Right hindlimb (tissue), 1 donor: ENCODE measurements around the gene SPEN.
A peak's percentile ranks its signal among the peaks of the same experiment; 100 is the strongest.
"Not testable (repeated sequence)": the region's sequence is repeated elsewhere in the genome, so short reads cannot be mapped to it uniquely, and the experiment has no call there.

ENCODE experiments used
- DNase-seq: peaks from one replicate; pipeline ENCODE4 v3.0.0-alpha.2; 2018

The SPEN gene

DNA sequence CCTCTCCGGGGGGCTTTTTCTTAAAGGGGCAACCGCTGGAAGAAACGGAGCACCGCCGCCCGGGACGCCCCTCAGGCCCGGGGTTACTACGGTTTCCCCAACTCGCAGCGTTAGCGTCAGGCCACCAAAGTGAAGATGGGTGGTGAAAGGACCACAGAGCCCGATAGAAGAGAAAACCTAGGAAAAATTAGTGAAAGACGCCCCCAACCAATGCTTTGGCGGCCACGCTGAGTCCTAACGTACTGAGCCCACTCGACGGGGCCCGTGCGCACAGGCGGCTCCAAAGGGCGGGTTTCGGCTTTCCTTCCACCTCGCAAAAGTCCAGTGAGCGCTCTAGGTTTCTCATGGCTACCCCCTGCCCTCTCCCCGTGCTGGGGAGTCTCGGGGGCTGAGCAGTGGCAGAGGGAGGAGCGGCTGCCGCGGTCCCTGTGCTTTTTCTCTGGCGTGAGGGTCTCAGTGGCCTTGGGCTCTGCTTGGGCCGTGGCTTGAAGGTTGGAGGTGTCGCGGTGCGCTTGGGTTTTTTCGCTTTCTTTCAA is 12.2 kb upstream of the SPEN start:
- no peak for DNase-seq

DNA sequence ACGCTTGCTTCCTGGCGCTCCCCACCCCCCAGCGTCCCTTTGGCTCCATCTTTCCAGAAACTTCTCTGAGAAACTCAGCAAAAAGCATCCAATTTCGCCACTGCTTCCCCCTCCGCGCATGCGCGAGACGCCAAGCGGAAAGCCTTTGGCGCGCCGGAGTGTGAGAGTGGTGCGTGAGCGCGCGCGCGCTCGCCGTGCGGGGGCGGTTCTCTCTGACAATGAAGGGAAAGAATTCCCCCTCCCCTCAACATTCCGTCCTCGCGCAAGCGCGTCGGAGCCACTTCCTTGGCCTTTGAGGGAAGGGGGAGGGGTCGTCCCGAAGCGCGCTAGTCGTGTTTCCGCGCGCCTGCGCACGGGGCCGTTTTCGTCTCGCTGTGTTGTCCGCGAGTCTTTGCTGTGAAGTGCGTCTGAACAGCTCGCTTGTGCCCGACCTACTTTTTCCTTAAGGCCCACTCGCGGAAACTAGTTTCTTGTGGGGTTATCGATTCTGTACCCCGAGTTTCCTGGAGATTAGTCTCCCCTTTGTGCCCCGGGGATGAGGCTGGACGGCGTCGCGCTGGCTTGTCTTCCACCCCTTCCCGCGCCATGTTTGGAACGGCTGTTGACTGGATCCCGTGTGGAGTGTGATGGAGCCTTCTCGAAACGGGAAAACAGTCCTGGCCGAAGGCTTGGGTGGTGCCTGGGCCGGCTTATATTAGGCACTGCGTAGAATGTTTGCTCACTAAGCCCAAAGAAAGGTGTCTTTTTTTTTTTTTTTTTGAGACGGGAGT is 11.6 kb upstream of the SPEN start:
- DNase-seq, result peak; percentile 100

DNA sequence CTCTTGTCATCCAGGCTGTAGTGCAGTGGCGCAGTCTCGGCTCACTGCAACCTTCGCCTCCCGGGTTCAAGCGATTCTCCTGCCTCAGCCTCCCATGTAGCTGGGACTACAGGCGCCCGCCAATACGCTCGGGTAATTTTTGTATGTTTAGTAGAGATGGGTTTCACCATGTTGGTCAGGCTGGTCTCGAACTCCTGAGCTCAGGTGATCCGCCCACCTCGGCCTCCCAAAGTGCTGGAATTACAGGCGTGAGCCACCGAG is 11.1 kb upstream of the SPEN start:
- DNase-seq, result not testable (repeated sequence)

DNA sequence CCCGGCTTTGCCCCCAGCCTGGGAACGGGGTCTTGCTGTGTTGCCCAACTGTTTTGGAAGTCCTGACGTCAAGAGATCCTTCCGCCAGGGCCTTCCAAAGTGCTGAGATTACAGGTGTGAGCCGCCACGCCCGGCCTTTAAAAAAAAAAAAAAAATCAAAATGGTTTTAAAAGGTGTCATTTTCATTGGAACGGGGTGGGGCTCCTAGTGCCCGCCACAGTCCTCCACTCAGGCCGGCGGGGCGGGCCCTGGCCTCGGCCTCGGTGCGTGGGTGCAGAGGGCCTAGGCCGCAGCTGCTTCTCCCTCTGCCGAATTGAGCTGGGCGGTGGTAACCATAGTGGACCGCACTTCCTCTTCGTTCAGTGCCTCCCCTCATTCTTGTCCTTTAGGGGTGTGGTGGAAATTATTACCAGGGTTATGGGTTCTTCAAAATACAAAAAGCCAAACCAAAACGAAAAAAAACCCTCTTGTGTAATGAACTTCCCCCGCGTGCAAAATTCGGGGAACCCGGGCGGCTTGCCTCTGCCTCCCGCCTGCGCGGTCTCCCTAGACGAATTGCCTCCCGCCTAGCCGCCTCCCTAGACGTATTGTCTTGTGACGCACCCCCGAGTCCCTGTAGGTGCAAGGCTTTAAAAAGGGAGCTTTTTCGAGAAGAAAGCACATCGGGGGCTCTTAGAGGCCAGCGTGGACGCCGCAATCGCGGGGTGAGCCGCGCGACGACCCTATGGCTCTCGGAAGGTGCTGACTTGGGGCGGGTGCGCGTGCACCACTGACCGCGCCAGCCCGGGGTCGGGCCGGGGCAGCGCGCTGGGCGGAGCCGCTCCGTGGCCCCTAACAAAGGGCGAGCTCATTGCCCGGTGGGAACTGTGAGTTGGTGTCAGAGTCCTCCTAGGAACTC is 10.5 kb upstream of the SPEN start:
- DNase-seq, result no peak

DNA sequence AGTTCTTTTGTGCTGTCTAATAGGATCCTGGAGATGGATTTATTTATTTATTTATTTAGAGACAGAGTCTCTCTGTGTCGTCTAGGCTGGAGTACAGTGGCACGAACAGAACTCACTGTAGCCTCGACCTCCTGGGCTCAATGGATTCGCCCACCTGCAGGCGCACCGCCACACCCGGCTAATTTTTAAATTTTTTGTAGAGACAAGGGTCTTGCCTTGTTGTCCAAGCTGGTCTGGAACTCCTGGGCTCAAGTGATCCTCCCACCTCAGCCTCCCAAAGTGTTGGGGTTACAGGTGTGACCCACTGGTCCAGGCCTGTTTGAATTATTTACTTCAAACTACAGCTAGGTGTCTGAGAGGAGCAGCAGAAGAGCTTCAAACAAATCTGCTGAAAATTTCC is 9.6 kb upstream of the SPEN start:
- DNase-seq, result no peak

DNA sequence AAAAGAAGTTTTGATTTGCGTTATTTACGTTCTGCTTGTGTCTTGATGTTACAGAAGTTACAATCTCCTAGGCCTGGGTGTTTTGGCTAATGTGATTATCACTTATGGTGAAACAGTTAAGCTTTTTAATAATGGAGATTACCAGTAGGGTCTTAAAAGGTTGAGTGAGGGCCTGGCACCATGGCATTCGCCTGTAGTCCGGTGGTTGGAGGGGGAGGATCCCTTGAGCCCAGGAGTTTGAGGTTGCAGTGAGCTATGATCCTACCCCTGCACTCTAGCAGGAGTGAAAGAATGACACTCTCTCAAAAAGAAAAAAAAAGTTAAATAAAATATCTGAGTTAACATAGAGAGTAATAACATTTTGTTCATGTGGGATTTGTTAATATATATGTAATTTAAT is 8.8 kb upstream of the SPEN start:
- DNase-seq, result no peak

DNA sequence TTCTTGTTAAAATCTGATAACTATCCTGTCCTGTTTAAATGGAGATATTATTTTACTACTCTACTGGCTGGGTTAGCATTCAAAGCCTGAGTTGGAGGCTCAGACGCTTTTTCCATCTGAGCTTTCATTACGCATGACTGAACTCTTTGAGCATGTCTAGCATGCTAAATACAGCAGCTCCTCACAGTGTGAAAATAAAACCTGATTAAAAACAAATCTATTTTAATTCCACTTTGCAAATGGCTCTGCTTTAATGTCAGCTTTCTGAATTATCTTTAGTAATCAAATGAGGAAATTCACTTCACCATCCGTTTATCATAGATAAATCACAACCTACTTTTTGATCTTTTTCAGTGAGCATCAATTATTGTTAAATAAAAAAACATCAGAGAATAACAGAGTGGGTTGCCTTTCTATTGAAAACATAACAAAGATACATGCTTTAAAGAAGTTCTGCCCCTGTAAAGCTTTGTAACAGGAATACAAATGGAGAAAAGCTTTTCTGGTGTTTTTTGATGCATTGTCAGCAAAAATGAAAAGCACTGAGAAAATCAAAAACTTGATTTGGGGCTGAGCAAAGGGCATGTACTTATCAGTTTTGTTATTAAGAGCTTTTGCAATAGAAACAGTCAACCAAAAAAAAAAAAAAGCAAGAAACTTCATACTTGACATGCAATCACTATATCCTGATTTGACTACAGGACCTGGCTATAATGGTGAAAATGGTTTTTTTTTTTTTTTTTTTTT is 3.5 kb upstream of the SPEN start:
- no peak for DNase-seq

DNA sequence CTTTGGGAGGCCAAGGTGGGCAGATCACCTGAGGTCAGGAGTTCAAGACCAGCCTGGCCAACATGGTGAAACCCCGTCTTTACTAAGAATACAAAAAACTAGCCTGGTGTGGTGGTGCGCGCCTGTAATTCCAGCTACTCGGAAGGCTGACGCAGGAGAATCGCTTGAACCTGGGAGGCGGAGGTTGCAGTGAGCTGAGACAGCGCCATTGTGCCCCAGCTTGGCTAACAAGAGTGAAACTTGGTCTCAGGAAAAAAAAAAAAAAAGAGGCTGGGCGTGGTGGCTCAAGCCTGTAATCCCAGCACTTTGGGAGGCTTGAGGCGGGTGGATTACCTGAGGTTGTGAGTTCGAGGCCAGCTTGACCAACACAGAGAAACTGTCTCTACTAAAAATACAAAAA is 1.5 kb upstream of the SPEN start:
- DNase-seq, result not testable (repeated sequence)

DNA sequence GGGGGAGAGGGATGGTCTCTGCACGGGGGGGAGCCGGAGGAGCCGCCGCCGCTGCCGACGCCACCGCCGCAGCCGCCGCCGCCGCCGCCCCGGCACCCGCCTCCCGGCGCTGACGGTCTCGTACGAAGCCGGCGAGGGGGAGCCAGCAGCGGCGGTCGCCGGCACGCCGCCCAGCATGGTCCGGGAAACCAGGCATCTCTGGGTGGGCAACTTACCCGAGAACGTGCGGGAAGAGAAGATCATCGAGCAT is 311 bp downstream of the SPEN start:
- DNase-seq, result no peak

DNA sequence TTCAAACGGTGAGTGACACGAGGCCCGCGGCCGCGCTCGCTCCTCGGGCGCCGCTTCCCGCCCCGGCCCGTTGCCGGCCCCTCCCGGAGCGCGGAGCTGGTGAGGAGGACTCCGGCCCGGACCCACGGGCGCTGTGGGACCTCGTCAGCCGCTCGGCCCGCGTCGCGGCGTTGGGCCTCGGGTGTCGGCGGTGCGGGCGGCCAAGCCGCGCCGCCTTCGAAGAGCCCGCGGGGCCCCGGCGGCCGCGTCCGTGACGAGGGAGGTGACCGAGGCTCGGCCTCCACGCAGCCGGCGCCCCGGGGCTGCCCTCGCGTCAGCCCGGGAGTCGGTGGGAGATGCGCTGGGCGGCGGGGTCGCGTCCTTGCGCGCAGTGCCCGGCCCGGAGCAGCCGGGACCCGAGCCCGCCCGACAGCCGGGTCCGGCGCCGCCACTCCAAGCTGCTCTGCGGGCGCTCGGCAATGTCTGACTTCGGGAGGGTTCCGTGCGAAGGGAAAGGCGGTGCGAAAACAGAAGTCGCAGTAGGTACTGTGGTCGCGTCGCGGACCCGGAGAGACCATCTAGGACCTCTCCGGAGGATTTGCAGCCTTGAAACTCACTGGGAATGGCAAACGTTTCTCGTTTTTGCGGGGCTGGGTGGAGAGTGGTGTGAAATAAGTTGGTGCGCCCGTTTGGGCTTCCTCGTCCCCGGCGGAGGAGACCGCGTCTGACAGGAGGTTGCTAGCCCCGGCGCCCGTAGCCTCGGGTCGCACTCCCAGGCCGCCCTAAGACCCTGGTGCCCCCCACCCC is 829 bp downstream of the SPEN start:
- DNase-seq, result peak; percentile 43

DNA sequence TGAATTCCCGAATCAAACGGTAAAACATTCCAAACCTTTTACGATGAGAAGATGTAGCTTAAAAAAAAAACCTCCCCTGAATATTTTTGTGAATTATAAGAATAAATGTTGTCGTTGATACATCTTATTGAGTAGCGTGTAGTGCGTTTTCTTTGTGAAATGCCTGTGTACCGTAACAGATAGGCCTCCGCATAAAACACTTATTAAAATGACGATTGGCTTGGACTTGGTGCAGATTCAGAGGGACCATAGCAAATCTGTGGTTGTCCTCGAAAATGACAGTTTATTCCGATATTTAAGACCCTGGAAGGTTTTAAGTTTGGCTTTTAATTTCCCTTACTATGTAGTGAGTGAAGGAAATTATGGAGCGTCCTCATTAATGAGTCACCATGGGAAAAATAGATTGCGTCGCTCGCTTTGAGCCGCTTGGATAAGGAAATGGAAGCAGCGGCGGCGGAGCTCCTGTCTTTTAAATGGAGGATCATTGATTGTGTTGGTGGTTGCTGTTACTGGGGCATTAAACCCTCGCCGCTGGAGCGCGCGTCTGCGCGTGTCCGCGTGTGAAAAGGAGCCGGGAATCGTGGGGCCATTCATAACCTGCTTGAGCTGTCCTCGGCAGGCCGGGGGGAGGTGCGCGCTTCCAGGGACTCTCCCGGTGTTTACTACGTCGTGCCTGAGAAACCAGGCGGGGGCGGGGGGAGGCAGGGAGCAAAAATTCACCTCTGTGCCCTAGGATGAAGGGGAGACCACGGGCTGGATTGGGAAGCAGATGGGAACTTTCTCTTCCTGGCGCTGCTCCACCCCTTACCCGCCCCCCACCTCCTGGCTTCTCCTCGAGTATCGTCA is 1.6 kb downstream of the SPEN start:
- DNase-seq, result peak; percentile 93

DNA sequence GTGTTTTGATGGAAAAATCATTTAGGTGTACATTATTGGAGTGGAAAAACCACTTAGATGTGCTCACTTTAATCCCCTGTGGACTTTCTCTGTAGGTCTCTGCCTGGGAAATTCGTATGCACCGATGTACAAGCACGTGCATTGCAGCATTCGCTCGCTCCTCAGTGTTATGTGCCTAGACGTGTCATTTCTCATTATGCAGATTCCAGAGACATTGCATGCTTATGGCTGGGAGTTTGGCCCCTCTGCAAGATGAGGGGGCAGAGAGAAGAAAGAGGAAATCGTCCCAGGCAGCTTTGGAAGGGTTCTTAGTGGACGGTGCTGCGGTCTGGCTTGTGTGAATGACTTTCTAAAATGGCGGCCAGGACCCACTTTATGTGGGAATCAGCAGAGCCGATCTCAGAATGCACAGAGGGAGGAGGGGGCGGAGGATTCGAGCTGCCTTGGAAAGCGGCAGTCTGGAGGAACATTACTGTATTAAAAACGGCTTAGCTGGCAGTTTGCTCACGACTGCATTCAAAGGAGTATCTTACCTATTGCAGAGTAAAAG is 2.3 kb downstream of the SPEN start:
- DNase-seq, result peak; percentile 92

DNA sequence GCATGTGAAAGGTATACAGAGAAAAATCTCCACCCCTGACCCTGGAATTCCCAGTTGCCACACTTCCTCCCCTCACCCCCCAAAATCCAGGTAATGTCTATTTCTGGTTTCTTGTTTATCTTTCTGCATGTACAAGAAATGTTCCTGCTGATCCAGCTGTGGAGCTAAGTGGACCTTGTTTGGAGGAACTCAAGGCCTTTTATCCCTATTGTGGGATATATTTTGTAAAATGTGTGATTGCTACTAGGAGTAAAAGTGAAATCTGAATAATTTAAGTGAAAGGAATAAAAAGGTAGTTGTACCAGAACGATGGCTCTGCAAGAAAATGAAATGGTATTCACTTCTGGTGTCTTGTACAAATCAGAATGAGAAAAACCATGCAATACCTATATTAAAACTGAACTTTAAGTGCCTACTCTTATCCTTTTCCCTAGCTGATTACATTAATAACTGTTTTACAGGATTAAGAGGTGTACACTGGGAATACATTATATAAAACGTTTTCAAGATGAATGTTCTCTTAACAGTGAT is 3.0 kb downstream of the SPEN start:
- no peak for DNase-seq

DNA sequence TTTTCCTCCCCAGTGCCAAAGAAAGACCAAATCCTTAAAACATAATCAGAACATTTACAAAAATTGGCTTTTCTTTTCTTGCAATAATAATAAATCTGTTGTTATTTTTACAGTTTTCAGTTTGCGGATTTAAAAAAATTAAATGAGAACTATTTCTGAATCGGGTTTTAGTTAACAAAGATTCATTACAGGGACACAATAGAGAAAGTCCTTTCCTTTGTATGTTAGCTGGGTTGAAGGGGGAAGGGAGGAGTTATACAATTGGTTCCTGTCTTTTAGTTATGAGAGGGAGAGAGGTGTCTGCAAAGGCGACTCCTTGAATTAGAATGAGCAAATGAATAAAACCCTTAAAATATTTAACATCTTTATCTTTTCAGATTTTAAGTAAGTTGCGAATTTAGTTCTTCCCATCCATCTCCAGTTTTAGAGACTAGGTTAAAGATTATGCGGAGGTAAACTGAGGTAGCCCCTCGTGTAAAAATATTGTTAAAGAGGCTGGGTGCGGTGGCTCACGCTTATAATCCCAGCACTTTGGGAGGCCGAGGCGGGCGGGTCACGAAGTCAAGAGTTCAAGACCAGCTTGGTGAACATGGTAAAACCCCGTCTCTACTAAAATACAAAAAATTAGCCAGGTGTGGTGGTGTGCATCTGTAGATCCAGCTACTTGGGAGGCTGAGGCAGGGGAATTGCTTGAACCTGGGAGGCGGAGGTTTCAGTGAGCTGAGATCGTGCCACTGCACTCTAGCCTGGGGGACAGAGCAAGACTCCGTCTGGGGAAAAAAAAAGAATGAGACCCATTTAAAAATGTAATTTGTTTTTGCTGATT is 3.9 kb downstream of the SPEN start:
- no peak for DNase-seq

DNA sequence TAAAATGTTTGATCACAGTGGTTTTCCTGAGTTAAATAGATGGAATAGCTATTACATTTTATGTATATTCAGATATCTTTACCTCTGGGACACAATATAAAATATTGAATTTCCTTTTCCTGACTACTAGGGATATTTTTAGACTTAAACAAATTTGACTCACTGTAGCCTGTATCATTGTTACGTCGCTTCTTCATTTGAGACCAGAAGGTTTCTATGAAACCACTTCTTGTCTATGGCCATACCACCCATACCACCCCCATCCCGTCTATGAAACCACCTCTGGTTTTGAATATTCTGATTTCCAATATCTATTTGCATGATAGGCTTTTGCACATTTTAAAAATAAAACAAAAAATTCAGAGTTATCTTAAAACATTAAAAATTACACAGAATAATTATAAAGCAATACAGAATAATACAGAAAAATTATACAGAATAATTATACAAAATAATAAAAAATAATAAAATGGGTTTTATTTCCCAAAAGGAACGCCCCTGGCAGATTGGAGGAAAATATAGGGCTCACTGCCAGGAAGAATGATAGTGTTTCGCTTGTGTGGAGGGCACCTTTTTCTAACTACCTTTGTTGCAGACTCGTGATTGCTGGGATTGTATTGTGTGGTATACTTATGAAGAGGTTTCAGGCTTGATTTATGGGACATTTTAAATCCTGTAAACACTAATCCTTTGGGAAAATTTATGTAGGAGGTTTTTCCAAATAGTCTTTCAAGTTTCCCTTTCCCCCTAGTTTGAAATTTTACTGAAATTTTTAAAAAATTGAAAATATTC is 4.7 kb downstream of the SPEN start:
- no peak for DNase-seq

DNA sequence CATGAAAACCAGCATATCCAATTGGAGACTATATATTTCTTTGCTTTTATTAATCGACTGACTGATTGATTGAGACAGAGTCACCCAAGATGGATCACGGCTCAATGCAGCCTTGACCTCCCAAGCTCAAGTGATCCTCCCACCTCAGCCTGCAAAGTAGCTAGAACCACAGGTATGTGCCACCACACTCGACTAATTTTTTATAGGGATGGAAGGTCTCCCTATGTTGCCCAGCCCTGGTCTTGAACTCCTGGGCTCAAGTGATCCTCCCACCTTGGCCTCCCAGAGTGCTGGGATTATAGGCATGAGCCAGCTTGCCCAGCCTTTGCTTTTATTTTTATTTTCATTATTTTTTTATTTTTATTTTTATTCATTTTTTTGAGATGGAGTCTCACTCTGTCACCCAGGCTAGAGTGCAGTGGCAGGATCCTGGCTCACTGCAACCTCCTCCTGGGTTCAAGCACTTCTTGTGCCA is 5.4 kb downstream of the SPEN start:
- DNase-seq, result no peak

DNA sequence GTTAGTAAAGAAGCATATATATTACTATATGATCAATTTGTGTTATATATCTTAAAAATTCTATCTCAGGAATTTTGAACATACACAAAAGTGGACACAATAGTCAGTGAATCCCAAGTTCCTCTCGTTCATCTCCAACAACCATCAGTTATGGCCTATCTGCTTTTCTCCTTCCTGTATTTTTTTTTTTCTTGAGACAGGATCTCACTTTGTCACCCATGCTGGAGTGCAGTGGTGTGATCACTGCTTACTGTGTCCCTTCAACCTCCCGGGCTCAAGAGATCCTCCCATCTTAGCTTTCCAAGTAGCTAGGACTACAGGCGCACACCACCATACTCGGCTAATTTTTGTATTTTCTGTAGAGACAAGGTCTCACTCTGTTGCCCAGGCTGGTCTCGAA is 9.4 kb downstream of the SPEN start:
- DNase-seq, result no peak

DNA sequence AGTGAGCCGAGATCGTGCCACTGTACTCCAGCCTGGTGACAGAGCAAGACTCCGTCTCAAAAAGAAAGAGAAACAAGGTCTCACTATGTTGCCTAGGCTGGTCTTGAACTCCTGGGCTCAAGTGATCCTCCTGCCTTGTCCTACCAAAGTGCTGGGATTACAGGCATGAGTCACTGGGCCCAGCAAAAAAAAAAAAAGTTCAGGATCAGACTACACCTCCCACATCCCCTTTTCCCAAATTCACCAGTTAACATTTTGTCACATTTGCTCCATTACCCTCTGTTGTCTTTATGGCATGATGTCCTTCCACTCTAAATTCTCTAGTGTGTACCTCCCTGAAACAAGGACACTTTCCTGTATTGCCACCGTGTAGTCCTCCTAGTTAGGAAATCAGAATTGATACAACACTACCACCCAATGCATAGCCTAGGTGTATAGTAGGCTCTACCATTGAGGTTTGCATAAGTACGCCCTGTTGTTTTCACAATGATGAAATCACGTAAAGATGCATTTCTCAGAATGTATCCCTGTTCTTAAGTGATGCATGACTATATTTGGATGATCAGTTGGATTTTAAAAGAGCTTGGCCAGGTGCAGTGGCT is 10.7 kb downstream of the SPEN start:
- DNase-seq, result no peak
